Uterus (tissue), 4 donors: ENCODE measurements around the gene RNF141. TPM values are rescaled to one million over a fixed set of nuclear protein-coding genes. Genes with fewer than 3 reads are reported as not detected.

Experiments
- DNase-seq, 2 donors: peaks; one replicate each; pipeline ENCODE4 v3.0.0-alpha.2; 2019 to 2020
- H3K27ac ChIP-seq, 2 donors: fragments of 200-600 bp; sonication (generic); 1 replicate in 1 of 2; 2 replicates in 1 of 2; pipeline ENCODE4 v1.5.1; 2016 to 2018
- H3K27me3 ChIP-seq, 2 donors: fragments of 200-600 bp; sonication (generic); one replicate each; pipeline ENCODE4 v1.5.1; 2018 to 2019; ENCODE audit warnings: control low read depth in 1 of 2
- H3K36me3 ChIP-seq, 2 donors: fragments of 200-600 bp; sonication (generic); one replicate each; pipeline ENCODE4 v1.5.1; 2019; ENCODE audit warnings: control low read depth in 1 of 2
- H3K4me1 ChIP-seq, 2 donors: fragments of 200-600 bp; sonication (generic); one replicate each; pipeline ENCODE4 v1.5.1; 2018 to 2019; ENCODE audit warnings: control low read depth in 1 of 2
- H3K4me3 ChIP-seq, 2 donors: fragments of 200-600 bp; sonication (generic); 1 replicate in 1 of 2; 2 replicates in 1 of 2; pipeline ENCODE4 v1.5.1; 2018 to 2019; ENCODE audit warnings: mild to moderate bottlenecking in 1 of 2
- H3K9me3 ChIP-seq, 2 donors: fragments of 200-600 bp; sonication (generic); one replicate each; pipeline ENCODE4 v1.5.1; 2019; ENCODE audit warnings: control low read depth in 1 of 2
- CTCF ChIP-seq, 4 experiments: fragments of 200-600 bp in 2 of 4; fragments of 450-650 bp in 2 of 4; sonication (generic) in 2 of 4; IDR thresholded peaks; one replicate each; pipeline ENCODE4 v1.5.1; 2016 to 2019; ENCODE audit warnings: antibody characterized with exemption in 4 of 4, mild to moderate bottlenecking in 2 of 4, moderate library complexity in 1 of 4
- POLR2A ChIP-seq, 2 donors: fragments of 450-650 bp; IDR thresholded peaks; one replicate each; pipeline ENCODE4 v1.6.1; 2016; ENCODE audit warnings: antibody characterized with exemption in 2 of 2, mild to moderate bottlenecking in 1 of 2, moderate library complexity in 1 of 2
- intact Hi-C: fragments of 100-400 bp; cut with DNase I; formaldehyde crosslinking; loops from one replicate; pipeline ENCODE4 v1.15.1; 2023; ENCODE audit warnings: low total_unique reads
- total RNA-seq, 4 donors: library from RNA; depleted of rRNA in 3 of 4; stranded (reverse); fragments of >200 nt in 3 of 4; gene quantifications; one replicate each; pipeline versions ENCODE4 v1.1.0 to v1.2.4, GENCODE V29; 2014 to 2023
- donor health status: DM: yes; HTN: yes; CAD: no.

Gene RNF141
- total RNA-seq, 4 donors from 2014 or later, result 19.7 to 49.7 (median 25.2) TPM

- TF ChIP-seq CTCF (IDR thresholded peaks at IDR 0.05) (no peak), POLR2A (IDR thresholded peaks at IDR 0.05) (no peak)
- no peak overlapping the region for H3K27ac ChIP-seq
- H3K36me3 ChIP-seq, result no peaks in the 10 kb centered on the region
- H3K4me1 ChIP-seq, result no peaks in the 10 kb centered on the region
- no peak overlapping the region for H3K4me3 ChIP-seq
- no peaks in the 10 kb centered on the region for H3K9me3 ChIP-seq
- no peaks in the 10 kb centered on the region for H3K27me3 ChIP-seq
- intact Hi-C loops, result no loop called here
- DNase-seq, result no peak
Measured at GRCh38 chr11:10534316-10534715, 6.7 kb downstream of the RNF141 start.

DNA sequence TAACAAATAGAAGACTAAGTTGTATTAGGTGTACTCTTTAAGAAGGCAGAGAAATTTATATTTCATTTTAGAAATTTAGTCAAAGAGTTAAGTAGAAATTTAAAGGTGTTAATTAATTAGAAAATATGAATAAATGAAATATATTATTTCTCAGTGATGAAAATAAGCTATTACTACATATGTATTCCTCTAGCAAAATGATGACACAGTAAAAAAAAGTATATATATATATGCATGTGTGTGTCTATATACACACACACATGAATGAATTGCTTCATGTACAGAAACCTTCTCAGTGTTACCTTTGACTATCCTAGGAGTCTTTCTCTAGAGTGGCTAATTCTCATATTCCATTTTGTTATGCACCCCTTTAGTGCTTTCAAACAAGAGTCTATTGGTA lies 7.7 kb downstream of the RNF141 start:
- DNase-seq, result no peak
- TF ChIP-seq CTCF (IDR thresholded peaks at IDR 0.05) (no peak), POLR2A (IDR thresholded peaks at IDR 0.05) (no peak)
- no peak overlapping the region for H3K4me3 ChIP-seq
- no peaks in the 10 kb centered on the region for H3K27me3 ChIP-seq
- intact Hi-C loops, result no loop called here
- no peak overlapping the region for H3K27ac ChIP-seq
- H3K36me3 ChIP-seq, result no peaks in the 10 kb centered on the region
- no peaks in the 10 kb centered on the region for H3K4me1 ChIP-seq
- H3K9me3 ChIP-seq, result no peaks in the 10 kb centered on the region

GRCh38 chr11:10532526-10532925 lies 8.5 kb downstream of the RNF141 start:
- intact Hi-C loops, result no loop called here
- Histone ChIP-seq H3K36me3 (no peaks in the 10 kb centered on the region), H3K27me3 (no peaks in the 10 kb centered on the region), H3K27ac (no peak overlapping the region), H3K9me3 (no peaks in the 10 kb centered on the region), H3K4me3 (no peak overlapping the region), H3K4me1 (no peaks in the 10 kb centered on the region)
- no peak for DNase-seq
- no peak for TF ChIP-seq CTCF (IDR thresholded peaks at IDR 0.05)
- no peak for TF ChIP-seq POLR2A (IDR thresholded peaks at IDR 0.05)

- no peak for TF ChIP-seq POLR2A (IDR thresholded peaks at IDR 0.05)
- TF ChIP-seq CTCF (IDR thresholded peaks at IDR 0.05), result no peak
- Histone ChIP-seq H3K9me3 (no peaks in the 10 kb centered on the region), H3K27ac (no peak overlapping the region), H3K4me3 (no peak overlapping the region), H3K27me3 (no peaks in the 10 kb centered on the region), H3K4me1 (no peaks in the 10 kb centered on the region), H3K36me3 (no peaks in the 10 kb centered on the region)
- DNase-seq, result no peak
- intact Hi-C loops, result no loop called here
Measured at GRCh38 chr11:10529279-10529678, 11.7 kb downstream of the RNF141 start.

DNA sequence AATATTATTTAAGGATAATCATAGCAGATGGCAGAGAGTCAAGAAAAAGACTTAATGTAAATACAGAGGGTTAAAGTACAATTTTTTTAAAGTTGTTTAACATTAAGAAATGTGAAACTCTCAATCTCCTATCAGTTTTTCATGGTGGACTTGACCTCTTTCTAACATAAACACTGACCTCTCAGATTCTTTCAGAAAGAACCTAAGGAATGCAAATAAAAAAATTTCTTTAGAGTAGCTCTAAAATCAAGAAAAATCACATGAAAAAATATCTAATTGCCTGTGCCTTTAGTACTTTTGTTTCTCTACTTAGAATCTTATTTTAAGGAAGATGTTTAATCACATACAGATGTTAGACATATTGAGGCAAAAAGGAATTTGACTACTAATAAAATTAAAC lies 12.9 kb downstream of the RNF141 start:
- no peaks in the 10 kb centered on the region for H3K36me3 ChIP-seq
- H3K27ac ChIP-seq, result no peak overlapping the region
- H3K27me3 ChIP-seq, result no peaks in the 10 kb centered on the region
- TF ChIP-seq CTCF (IDR thresholded peaks at IDR 0.05), result no peak
- no peak for TF ChIP-seq POLR2A (IDR thresholded peaks at IDR 0.05)
- H3K4me1 ChIP-seq, result no peaks in the 10 kb centered on the region
- DNase-seq, result no peak
- no peaks in the 10 kb centered on the region for H3K9me3 ChIP-seq
- intact Hi-C loops, result no loop called here
- H3K4me3 ChIP-seq, result no peak overlapping the region
